ENCODE measurements around the gene NOX3.

The NOX3 gene

DNA sequence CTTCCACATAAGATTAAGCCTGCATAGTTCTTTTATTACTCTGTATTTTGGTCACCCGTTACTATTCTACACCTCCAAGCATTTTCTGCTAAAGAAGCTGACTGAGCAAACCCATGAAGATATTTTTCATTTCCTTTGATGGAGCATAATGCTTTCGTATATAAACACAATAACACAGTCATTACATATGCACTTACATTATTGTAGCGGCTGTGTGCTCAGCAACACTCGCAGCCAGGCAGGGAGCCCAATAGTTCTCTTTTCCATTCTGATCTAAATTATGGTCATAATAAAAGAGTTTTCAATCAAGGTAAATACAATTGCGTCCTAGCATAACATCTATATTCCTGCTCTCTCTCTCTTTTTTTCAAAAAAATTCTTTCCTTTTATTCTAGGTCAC, 71.7 kb downstream of the NOX3 start:
- TF ChIP-seq, protein P1, sequence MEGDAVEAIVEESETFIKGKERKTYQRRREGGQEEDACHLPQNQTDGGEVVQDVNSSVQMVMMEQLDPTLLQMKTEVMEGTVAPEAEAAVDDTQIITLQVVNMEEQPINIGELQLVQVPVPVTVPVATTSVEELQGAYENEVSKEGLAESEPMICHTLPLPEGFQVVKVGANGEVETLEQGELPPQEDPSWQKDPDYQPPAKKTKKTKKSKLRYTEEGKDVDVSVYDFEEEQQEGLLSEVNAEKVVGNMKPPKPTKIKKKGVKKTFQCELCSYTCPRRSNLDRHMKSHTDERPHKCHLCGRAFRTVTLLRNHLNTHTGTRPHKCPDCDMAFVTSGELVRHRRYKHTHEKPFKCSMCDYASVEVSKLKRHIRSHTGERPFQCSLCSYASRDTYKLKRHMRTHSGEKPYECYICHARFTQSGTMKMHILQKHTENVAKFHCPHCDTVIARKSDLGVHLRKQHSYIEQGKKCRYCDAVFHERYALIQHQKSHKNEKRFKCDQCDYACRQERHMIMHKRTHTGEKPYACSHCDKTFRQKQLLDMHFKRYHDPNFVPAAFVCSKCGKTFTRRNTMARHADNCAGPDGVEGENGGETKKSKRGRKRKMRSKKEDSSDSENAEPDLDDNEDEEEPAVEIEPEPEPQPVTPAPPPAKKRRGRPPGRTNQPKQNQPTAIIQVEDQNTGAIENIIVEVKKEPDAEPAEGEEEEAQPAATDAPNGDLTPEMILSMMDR (IDR thresholded peaks at IDR 0.05; ENCODE audit: insufficient read depth, low read depth, low read length, missing control alignments) = no peak
- no peak overlapping the region for H3K4me3 ChIP-seq (ENCODE audit: low read length)
- DNase-seq (ENCODE audit: low read depth) = no peak

DNA sequence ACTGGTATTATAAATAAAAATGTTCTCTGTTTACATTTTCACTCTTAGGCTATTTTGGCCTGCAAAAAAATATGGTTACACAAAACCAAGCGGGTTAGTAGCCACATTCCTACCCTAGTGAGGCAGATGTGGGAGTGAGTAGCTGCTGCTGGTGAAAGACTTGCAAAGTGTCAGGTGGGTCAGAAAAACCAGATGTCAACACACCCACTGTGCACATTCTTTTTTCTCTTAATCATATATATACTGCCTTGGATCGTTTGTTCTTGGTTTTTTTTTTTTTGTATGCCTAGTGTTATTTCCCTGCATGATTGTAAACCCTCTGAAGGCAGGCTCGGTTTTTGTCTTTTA, 73.3 kb downstream of the NOX3 start:
- no peak overlapping the region for H3K4me3 ChIP-seq (ENCODE audit: low read length)
- TF ChIP-seq, protein P1 (IDR thresholded peaks at IDR 0.05; ENCODE audit: insufficient read depth, low read depth, low read length, missing control alignments) = no peak
- DNase-seq (ENCODE audit: low read depth) = peak; percentile 22

DNA sequence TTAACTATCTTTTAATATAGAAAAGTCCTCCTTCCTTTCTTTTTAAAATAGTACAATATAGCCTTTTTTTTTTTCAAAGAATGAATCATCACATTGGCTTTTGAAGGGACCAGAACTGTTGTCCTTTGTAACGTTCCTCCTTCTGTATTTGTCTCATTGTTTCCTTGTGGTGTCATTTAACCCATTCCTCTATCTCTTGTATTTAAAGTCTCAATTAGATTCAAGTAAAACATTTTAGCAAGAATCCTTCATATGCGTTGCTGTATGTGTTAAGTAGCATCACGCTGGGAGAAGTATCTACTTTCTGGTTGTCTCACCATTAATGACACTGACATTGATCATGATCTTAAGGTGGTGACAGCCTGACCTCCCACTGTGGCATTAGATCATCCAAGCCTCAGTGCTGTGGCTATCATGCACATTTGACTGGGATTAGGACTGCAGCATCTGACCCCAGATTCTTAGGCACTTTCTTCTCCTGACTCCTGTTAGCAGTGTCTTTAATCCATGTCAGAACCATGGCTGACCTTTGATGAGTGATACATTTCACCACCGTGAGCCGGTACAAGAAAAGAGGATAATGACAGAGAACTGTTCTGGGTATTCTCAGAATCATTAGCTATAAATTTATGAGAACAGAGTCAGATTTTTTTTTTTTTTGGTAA, 73.8 kb downstream of the NOX3 start:
- TF ChIP-seq, protein P1 (IDR thresholded peaks at IDR 0.05; ENCODE audit: insufficient read depth, low read depth, low read length, missing control alignments) = no peak
- no peak for DNase-seq (ENCODE audit: low read depth)
- H3K4me3 ChIP-seq (ENCODE audit: low read length) = no peak overlapping the region

DNA sequence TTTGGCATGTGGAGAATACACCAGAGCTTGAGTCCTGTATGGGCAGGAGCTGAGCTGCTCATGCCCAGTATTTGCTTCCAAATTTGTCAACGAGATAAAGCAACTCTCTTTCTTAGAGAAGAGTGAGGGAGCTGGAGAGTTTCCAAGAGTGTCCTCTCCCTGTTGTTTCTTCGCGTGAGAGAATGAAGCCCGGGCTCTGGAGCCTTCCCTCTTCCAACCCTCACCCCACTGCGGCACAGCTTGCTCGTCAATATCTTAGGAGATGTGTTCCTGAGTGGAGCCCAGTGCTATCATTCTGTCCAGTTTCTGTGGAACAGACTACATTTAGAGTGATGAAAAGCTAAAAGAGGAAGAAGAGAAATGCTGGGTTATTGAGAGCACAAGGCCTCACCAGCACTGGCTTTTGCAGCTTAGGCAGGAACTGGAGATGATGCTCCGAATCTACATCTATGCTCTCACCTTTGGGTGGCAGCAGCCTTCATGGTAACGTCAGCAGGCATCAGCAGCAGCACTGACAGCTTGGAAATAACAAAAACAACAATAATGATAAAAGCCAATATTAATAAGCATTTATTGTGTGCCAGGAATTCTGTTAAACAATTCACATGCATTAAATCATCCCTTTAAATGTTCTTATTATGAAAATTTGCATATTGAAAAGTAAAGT, 74.8 kb downstream of the NOX3 start:
- H3K4me3 ChIP-seq (ENCODE audit: low read length) = no peak overlapping the region
- TF ChIP-seq, protein P1 (IDR thresholded peaks at IDR 0.05; ENCODE audit: insufficient read depth, low read depth, low read length, missing control alignments) = no peak
- no peak for DNase-seq (ENCODE audit: low read depth)

DNA sequence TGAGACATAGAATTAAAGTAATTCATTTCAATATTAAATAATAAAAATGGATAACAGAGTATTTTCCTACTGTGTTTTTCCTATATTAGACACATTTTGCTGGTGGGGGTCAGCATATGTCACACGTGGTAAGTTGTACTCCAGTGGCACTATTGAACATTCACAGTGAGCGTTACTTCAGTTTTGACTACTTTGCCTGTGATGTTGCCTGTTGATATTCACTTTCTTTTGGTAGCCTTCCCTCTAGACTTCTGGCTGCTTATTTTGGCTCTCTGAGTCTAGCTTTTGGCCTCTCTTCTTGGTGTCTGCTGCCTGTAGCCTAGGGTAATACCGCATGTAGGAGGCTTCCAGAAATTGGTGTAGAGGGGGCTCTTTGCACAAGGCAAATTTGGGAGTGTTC, 76.9 kb downstream of the NOX3 start:
- DNase-seq (ENCODE audit: low read depth) = no peak
- TF ChIP-seq, protein P1 (IDR thresholded peaks at IDR 0.05; ENCODE audit: insufficient read depth, low read depth, low read length, missing control alignments) = no peak
- H3K4me3 ChIP-seq (ENCODE audit: low read length) = no peak overlapping the region

DNA sequence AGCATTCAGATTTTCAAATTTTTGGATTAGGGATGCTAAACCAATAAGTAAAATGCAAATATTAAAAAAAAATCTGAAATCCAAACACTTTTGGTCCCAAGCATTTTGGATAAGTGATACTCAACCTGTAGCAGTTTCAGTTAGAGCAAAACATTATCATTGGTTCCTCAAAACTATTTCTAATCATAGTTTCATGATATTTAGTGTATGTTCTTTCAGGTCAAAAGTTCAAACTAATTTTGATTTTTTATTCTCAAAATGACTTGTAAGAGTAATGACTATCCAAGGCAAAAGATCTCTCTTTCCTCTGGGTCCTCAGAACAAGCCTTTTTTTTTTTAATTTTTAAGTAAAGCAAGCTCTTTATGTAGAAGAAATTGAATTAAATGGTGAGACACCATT, 77.4 kb downstream of the NOX3 start:
- H3K4me3 ChIP-seq (ENCODE audit: low read length) = no peak overlapping the region
- TF ChIP-seq, protein P1 (IDR thresholded peaks at IDR 0.05; ENCODE audit: insufficient read depth, low read depth, low read length, missing control alignments) = no peak
- no peak for DNase-seq (ENCODE audit: low read depth)

DNA sequence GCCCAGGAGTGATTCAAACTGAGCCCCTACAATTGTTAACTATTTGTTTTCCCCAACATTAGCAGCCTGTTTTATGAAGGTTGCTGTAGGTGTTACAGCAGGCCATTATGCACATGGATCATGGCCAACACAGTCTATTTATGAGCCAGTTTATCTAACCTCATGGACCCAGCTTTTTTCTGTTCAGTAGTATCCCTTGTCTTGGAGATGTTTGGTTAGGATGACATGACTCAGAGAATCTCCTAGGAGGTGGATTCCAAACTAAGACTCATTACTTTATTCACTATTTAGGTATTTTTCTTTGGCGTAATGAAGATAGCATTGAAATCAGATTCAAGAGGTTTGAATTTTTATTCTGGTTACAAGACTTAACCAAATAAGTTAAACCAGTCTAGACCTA, 78.6 kb downstream of the NOX3 start:
- DNase-seq (ENCODE audit: low read depth) = peak; percentile 66
- TF ChIP-seq, protein P1 (IDR thresholded peaks at IDR 0.05; ENCODE audit: insufficient read depth, low read depth, low read length, missing control alignments) = no peak

More for the DNA sequence above, 78.6 kb downstream of the NOX3 start:
- H3K4me3 ChIP-seq (ENCODE audit: low read length) = no peak overlapping the region
